NB4 (cell line): ENCODE data around the gene CCBE1.

Experiments used
- CTCF ChIP-seq: IDR thresholded peaks from one replicate; pipeline ENCODE4 v1.5.1; 2012; ENCODE audit warnings: low read depth, low read length
- MAX ChIP-seq: IDR thresholded peaks from 2 replicates; pipeline ENCODE4 v1.6.1; 2011; ENCODE audit warnings: low read depth, low read length
- POLR2A ChIP-seq: IDR thresholded peaks from 2 replicates; pipeline ENCODE4 v1.6.1; 2011; ENCODE audit warnings: mild to moderate bottlenecking; ENCODE audit not compliant: insufficient read length; ENCODE audit errors: extremely low read depth

- TF ChIP-seq POLR2A = no peak
- TF ChIP-seq CTCF = no peak
- no peak for TF ChIP-seq MAX
These were observed 76.8 kb downstream of the CCBE1 start for GRCh38 chr18:59620381-59620780.
